IMR-90 (cell line): ENCODE results near the gene ZNF836. TPM values are rescaled to one million over a fixed set of nuclear protein-coding genes. Genes with fewer than 3 reads are reported as not detected.

Experiments used
- ATAC-seq: fragments of 200-7000 bp; cut with Tn5 transposase; 2 replicates; pipeline ENCODE4 v1.9.1; 2020; ENCODE audit warnings: low read depth, mild to moderate bottlenecking, moderate library complexity
- BruUV-seq: library from RNA; stranded (reverse); fragments of 400-500 nt; replicated peaks from 2 replicates; lab custom pipeline; 2021; lab: Mats Ljungman, UMichigan
- CTCF ChIA-PET: fragments of 300-600 bp; formaldehyde crosslinking; extraction: SDS; loops from one replicate; lab custom pipeline; 2021; ENCODE audit warnings: antibody characterized with exemption; lab: Yijun Ruan, JAX
- POLR2A ChIA-PET: fragments of 300-600 bp; sonication (Branson Sonifier 250); formaldehyde crosslinking; loops from one replicate; lab custom pipeline; 2022; ENCODE audit warnings: antibody characterized with exemption; ENCODE audit not compliant: unreplicated experiment; lab: Charles Lee
- DNase-seq: peaks from one replicate; pipeline ENCODE4 v3.0.0; 2013
- H2AFZ ChIP-seq: replicated peaks from 2 replicates; pipeline ENCODE3; 2013; ENCODE audit warnings: low read length, mild to moderate bottlenecking; ENCODE audit not compliant: poor library complexity
- H2AK5ac ChIP-seq: 2 replicates; pipeline ENCODE4 v1.6.1; 2013; ENCODE audit warnings: low read depth, low read length, inconsistent platforms
- H2AK9ac ChIP-seq: replicated peaks from 2 replicates; pipeline ENCODE3; 2013; ENCODE audit warnings: mild to moderate bottlenecking, low read depth, low read length, moderate library complexity; ENCODE audit not compliant: poor library complexity
- H2BK120ac ChIP-seq: 2 replicates; pipeline ENCODE4 v1.6.1; 2013; ENCODE audit warnings: low read depth, low read length, inconsistent platforms
- H2BK15ac ChIP-seq: 3 replicates; pipeline ENCODE4 v1.6.1; 2013; ENCODE audit warnings: low read depth, low read length, inconsistent platforms
- H2BK20ac ChIP-seq: 2 replicates; pipeline ENCODE4 v1.6.1; 2013; ENCODE audit warnings: low read depth, mild to moderate bottlenecking, inconsistent platforms, low read length, moderate library complexity
- H2BK5ac ChIP-seq: 2 replicates; pipeline ENCODE4 v1.6.1; 2013; ENCODE audit warnings: mild to moderate bottlenecking, low read depth, low read length, inconsistent platforms; ENCODE audit not compliant: poor library complexity, severe bottlenecking
- H3K14ac ChIP-seq: replicated peaks from 2 replicates; pipeline ENCODE4 v1.6.1; 2013; ENCODE audit warnings: low read depth, low read length, inconsistent platforms
- H3K18ac ChIP-seq: 2 replicates; pipeline ENCODE4 v1.6.1; 2013; ENCODE audit warnings: low read depth, low read length, control low read depth
- H3K23ac ChIP-seq: 2 replicates; pipeline ENCODE4 v1.6.1; 2013; ENCODE audit warnings: low read depth, low read length, inconsistent platforms
- H3K27ac ChIP-seq: 2 replicates; pipeline ENCODE4 v1.5.1; 2013; ENCODE audit warnings: mild to moderate bottlenecking, control low read depth, low read length; ENCODE audit not compliant: insufficient read depth
- H3K27me3 ChIP-seq: 2 replicates; pipeline ENCODE4 v1.6.1; 2013; ENCODE audit warnings: low read length; ENCODE audit not compliant: control insufficient read depth, insufficient read depth
- H3K36me3 ChIP-seq: 2 replicates; pipeline ENCODE4 v1.6.1; 2013; ENCODE audit warnings: low read length, mixed read lengths; ENCODE audit not compliant: control insufficient read depth, insufficient read depth
- H3K4ac ChIP-seq: 2 replicates; pipeline ENCODE4 v1.6.1; 2013; ENCODE audit warnings: low read depth, low read length, inconsistent platforms
- H3K4me1 ChIP-seq: 2 replicates; pipeline ENCODE4 v1.6.1; 2013; ENCODE audit warnings: low read length, mixed read lengths; ENCODE audit not compliant: control insufficient read depth, insufficient read depth
- H3K4me2 ChIP-seq: 2 replicates; pipeline ENCODE4 v1.6.1; 2013; ENCODE audit warnings: low read depth, mild to moderate bottlenecking, control low read depth, low read length, moderate library complexity
- H3K4me3 ChIP-seq: 2 replicates; pipeline ENCODE4 v1.5.1; 2013; ENCODE audit warnings: low read depth, mild to moderate bottlenecking, control low read depth, low read length, moderate library complexity; ENCODE audit not compliant: insufficient read depth
- H3K56ac ChIP-seq: 2 replicates; pipeline ENCODE4 v1.6.1; 2013; ENCODE audit warnings: low read length, inconsistent platforms; ENCODE audit not compliant: insufficient read depth; ENCODE audit errors: extremely low read depth
- H3K79me1 ChIP-seq, 2 experiments: 2 replicates each; pipeline ENCODE4 v1.6.1; 2013; ENCODE audit warnings: low read length in 2 of 2, inconsistent platforms in 1 of 2, low read depth in 1 of 2
- H3K9ac ChIP-seq: 2 replicates; pipeline ENCODE4 v1.6.1; 2013; ENCODE audit warnings: low read depth, low read length, control low read depth
- H3K9me1 ChIP-seq: 2 replicates; pipeline ENCODE4 v1.6.1; 2013; ENCODE audit warnings: low read length, inconsistent platforms; ENCODE audit not compliant: insufficient read depth
- H3K9me3 ChIP-seq: 2 replicates; pipeline ENCODE4 v1.6.1; 2013; ENCODE audit warnings: low read length; ENCODE audit not compliant: control insufficient read depth, insufficient read depth
- H4K20me1 ChIP-seq: 2 replicates; pipeline ENCODE4 v1.6.1; 2013; ENCODE audit warnings: low read length, inconsistent platforms; ENCODE audit not compliant: insufficient read depth
- H4K5ac ChIP-seq: 2 replicates; pipeline ENCODE4 v1.6.1; 2013; ENCODE audit warnings: mild to moderate bottlenecking, low read depth, low read length, control low read depth
- H4K8ac ChIP-seq, 2 experiments: 2 replicates each; pipeline ENCODE4 v1.6.1; 2013; ENCODE audit warnings: low read depth in 2 of 2, low read length in 2 of 2, control low read depth in 1 of 2, inconsistent platforms in 1 of 2
- H4K91ac ChIP-seq: 2 replicates; pipeline ENCODE4 v1.6.1; 2013; ENCODE audit warnings: low read depth, low read length, inconsistent platforms; ENCODE audit not compliant: insufficient read depth
- BHLHE40 ChIP-seq: fragments of 150-350 bp; IDR thresholded peaks from 2 replicates; pipeline ENCODE4 v1.6.1; 2016; ENCODE audit warnings: mild to moderate bottlenecking, low read depth, low read length
- CHD1 ChIP-seq: IDR thresholded peaks from 2 replicates; pipeline ENCODE4 v1.6.1; 2012; ENCODE audit warnings: low read depth, low read length, improper control_type of control experiment
- FOS ChIP-seq: fragments of 150-350 bp; IDR thresholded peaks from 2 replicates; pipeline ENCODE4 v1.6.1; 2016; ENCODE audit warnings: low read depth, low read length
- MAFK ChIP-seq: IDR thresholded peaks from 2 replicates; pipeline ENCODE4 v1.6.1; 2012; ENCODE audit warnings: low read depth, low read length, improper control_type of control experiment
- MXI1 ChIP-seq: IDR thresholded peaks from 2 replicates; pipeline ENCODE4 v1.6.1; 2012; ENCODE audit warnings: low read depth, mild to moderate bottlenecking, low read length, moderate library complexity, borderline replicate concordance
- RAD21 ChIP-seq: IDR thresholded peaks from 2 replicates; pipeline ENCODE4 v1.6.1; 2012; ENCODE audit warnings: low read length, improper control_type of control experiment
- RCOR1 ChIP-seq: IDR thresholded peaks from 2 replicates; pipeline ENCODE4 v1.6.1; 2012; ENCODE audit warnings: mild to moderate bottlenecking, low read length, improper control_type of control experiment; ENCODE audit not compliant: insufficient replicate concordance
- RFX5 ChIP-seq: IDR thresholded peaks from 2 replicates; pipeline ENCODE4 v1.8.0; 2012; ENCODE audit warnings: low read depth, mild to moderate bottlenecking, low read length, moderate library complexity
- SMC3 ChIP-seq: fragments of 150-350 bp; IDR thresholded peaks from 2 replicates; pipeline ENCODE4 v1.6.1; 2016; ENCODE audit warnings: low read depth, mild to moderate bottlenecking, antibody characterized with exemption, low read length, moderate library complexity
- WGBS, 2 experiments: methylation state at CpG; one replicate each; pipeline versions ENCODE4 v1.1.5 to v1.1.7; 2013; ENCODE audit warnings: missing lambda C conversion rate in 2 of 2; ENCODE audit not compliant: insufficient read length in 1 of 2; ENCODE audit errors: extremely low coverage in 2 of 2; 5-methylcytosine and 5-hydroxymethylcytosine counted together
- dilution Hi-C: fragments of 300-500 bp; cut with HindIII; formaldehyde crosslinking; loops from one replicate; pipeline ENCODE4 v1.14.3; 2018; ENCODE audit warnings: low sequenced_read_pairs; ENCODE audit not compliant: unreplicated experiment
- in situ Hi-C: fragments of 300-500 bp; cut with MboI; formaldehyde crosslinking; loops from 3 replicates; pipeline ENCODE4 v1.14.3; 2019; ENCODE audit warnings: low sequenced_read_pairs, inconsistent platforms, mixed read lengths
- intact Hi-C: fragments of 100-400 bp; cut with micrococcal nuclease; formaldehyde crosslinking; loops from 2 replicates; pipeline ENCODE4 v1.10.0; 2022
- polyA plus RNA-seq, 3 experiments: library from polyadenylated mRNA; depleted of rRNA; stranded (reverse); fragments of >200 nt; gene quantifications; 2 replicates each; pipeline ENCODE4 v1.2.3, GENCODE V29; 2012; ENCODE audit warnings: low replicate concordance in 1 of 3
- total RNA-seq: library from RNA; depleted of rRNA; stranded (reverse); fragments of >200 nt; gene quantifications from 2 replicates; pipeline ENCODE4 v1.2.3, GENCODE V29; 2012
- TF ChIP-seq, protein P1 (sequence below): fragments of 150-350 bp; IDR thresholded peaks from 2 replicates; pipeline ENCODE4 v1.6.1; 2016; ENCODE audit warnings: low read depth, mild to moderate bottlenecking, low read length, moderate library complexity, borderline replicate concordance

ZNF836 gene
- total and polyA plus RNA-seq, 2 of the 4 experiments (the other 2 are of a cell fraction), result 1.1 to 4.1 TPM

DNA sequence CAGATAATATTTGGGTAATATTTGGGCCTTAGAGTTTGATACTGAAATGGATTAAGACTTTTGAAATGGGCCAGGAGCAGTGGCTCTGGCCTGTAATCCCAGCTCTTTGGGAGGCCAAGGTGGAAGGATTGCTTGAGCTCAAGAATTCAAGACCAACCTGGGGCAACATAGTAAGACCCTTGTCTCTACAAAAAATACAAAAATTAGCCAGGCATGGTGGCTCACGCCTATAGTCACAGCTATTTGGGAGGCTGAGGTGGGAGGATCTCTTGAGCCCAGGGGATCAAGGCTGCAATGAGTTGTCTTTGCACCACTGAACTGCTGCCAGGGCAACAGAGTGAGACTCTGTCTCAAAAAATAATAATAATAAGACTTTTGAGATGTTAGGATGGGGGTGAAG lies 926 bp upstream of the ZNF836 start:
- no CpG with 5 or more reads among the region's 1 CpG for WGBS, 2 experiments
- H2AK9ac ChIP-seq, result peak overlapping the region; percentile 12
- no peak overlapping the region for H3K4me2 ChIP-seq

More for the DNA sequence above, 926 bp upstream of the ZNF836 start:
- no peak for DNase-seq
- BruUV-seq, result no TSS peak
- Histone ChIP-seq H3K23ac (no peak overlapping the region), H2BK15ac (no peak overlapping the region), H3K9me1 (no peaks in the 10 kb centered on the region), H3K9ac (no peak overlapping the region), H3K56ac (no peak overlapping the region), H2AK5ac (no peak overlapping the region), H3K14ac (no peak overlapping the region), H4K8ac (peak overlapping the region; percentile 79 to 85; a peak in 3 of 4 replicates), H3K4me3 (no peak overlapping the region), H3K79me1 (peaks cover 5 to 14% of the 10 kb centered on the region in 2 experiments; a peak in 3 of 4 replicates), H3K27ac (no peak overlapping the region), H2AFZ (no peak overlapping the region), H2BK5ac (no peak overlapping the region), H2BK20ac (no peak overlapping the region), H3K4ac (no peak overlapping the region), H4K5ac (no peak overlapping the region), H3K4me1 (no peaks in the 10 kb centered on the region), H3K27me3 (no peaks in the 10 kb centered on the region), H3K9me3 (no peaks in the 10 kb centered on the region), H4K91ac (no peak overlapping the region), H3K36me3 (peaks cover 7% of the 10 kb centered on the region), H2BK120ac (no peak overlapping the region), H3K18ac (no peak overlapping the region), H4K20me1 (no peaks in the 10 kb centered on the region)
- in situ Hi-C loops, result no loop called here
- POLR2A ChIA-PET, result no interaction called here
- no peak for ATAC-seq
- intact Hi-C loops, result no loop called here
- dilution Hi-C loops, result no loop called here
- no peak for TF ChIP-seq MXI1
- TF ChIP-seq RAD21, result no peak
- TF ChIP-seq CHD1, result no peak
- no peak for TF ChIP-seq SMC3
- no peak for TF ChIP-seq MAFK
- no peak for TF ChIP-seq RCOR1
- no peak for TF ChIP-seq BHLHE40
- TF ChIP-seq, protein P1, sequence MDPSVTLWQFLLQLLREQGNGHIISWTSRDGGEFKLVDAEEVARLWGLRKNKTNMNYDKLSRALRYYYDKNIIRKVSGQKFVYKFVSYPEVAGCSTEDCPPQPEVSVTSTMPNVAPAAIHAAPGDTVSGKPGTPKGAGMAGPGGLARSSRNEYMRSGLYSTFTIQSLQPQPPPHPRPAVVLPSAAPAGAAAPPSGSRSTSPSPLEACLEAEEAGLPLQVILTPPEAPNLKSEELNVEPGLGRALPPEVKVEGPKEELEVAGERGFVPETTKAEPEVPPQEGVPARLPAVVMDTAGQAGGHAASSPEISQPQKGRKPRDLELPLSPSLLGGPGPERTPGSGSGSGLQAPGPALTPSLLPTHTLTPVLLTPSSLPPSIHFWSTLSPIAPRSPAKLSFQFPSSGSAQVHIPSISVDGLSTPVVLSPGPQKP, result no peak
- TF ChIP-seq RFX5, result no peak
- TF ChIP-seq FOS, result no peak
- CTCF ChIA-PET, result no interaction called here
